Measurements from ENCODE around the gene TAS1R2. TPM values are rescaled to one million over a fixed set of nuclear protein-coding genes. Genes with fewer than 3 reads are reported as not detected.

Gene TAS1R2
- total and polyA plus RNA-seq, 2 of the 13 experiments (the other 11 are each of a cell fraction or from before 2014, with no cell fraction given): not detected

DNA sequence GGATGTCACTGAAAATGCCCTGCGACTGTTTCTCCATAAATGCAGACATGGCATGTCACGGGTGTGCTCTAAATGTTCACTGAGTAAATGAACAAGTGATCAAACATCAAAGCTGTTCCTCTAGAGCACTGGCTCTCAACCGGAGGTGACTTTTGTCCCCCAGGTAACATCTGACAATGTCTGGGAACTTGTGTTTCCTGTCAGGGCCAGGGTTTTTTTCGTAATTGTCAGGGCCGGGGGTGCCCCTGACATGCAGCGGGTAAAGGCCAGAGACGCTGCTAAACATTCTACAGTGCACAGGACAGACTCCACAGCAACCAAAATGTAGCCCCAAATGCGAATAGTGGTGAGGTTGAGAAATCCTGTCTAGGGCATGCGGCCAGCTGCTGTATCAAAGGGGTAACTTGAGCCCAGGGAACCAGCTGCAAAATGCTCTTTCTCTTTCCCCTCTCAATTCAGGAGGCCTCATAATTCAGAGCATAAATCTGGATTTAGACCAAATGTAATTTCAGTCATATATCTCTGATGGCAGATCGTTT, 40.9 kb upstream of the TAS1R2 start (continued):
- TF ChIP-seq, protein P1, sequence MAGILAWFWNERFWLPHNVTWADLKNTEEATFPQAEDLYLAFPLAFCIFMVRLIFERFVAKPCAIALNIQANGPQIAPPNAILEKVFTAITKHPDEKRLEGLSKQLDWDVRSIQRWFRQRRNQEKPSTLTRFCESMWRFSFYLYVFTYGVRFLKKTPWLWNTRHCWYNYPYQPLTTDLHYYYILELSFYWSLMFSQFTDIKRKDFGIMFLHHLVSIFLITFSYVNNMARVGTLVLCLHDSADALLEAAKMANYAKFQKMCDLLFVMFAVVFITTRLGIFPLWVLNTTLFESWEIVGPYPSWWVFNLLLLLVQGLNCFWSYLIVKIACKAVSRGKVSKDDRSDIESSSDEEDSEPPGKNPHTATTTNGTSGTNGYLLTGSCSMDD (CRISPR knock-in tag; IDR thresholded peaks at IDR 0.05): no peak
- TF ChIP-seq KDM2A (CRISPR knock-in tag; IDR thresholded peaks at IDR 0.05; ENCODE audit: borderline replicate concordance, low read depth) (peak; percentile 34; the same call in 1 of the 2 replicates), ZNF766 (CRISPR knock-in tag; IDR thresholded peaks at IDR 0.05; ENCODE audit: borderline replicate concordance) (no peak), SETDB1 (CRISPR knock-in tag; IDR thresholded peaks at IDR 0.05; ENCODE audit: borderline replicate concordance) (no peak), CCDC6 (CRISPR knock-in tag; IDR thresholded peaks at IDR 0.05) (no peak), ATM (IDR thresholded peaks at IDR 0.05; ENCODE audit: borderline replicate concordance) (no peak), DMAP1 (CRISPR knock-in tag; IDR thresholded peaks at IDR 0.05) (no peak), RCOR2 (CRISPR knock-in tag; IDR thresholded peaks at IDR 0.05) (peak; percentile 73; the same call in 1 of the 2 replicates), CBFB (CRISPR knock-in tag; IDR thresholded peaks at IDR 0.05) (no peak), ZMAT3 (CRISPR knock-in tag; conservative IDR thresholded peaks at IDR 0.05) (peak; percentile 81), RFX5 (IDR thresholded peaks at IDR 0.05; ENCODE audit: low read depth, low read length) (peak; percentile 57), FOXC1 (CRISPR knock-in tag; IDR thresholded peaks at IDR 0.05; ENCODE audit: borderline replicate concordance) (no peak), ZBTB8A (CRISPR knock-in tag; IDR thresholded peaks at IDR 0.05; ENCODE audit: borderline replicate concordance, low read depth) (no peak; the same call in 1 of the 2 replicates), PREB (CRISPR knock-in tag; IDR thresholded peaks at IDR 0.05) (no peak), KLF12 (CRISPR knock-in tag; IDR thresholded peaks at IDR 0.05; ENCODE audit: borderline replicate concordance) (no peak), PHF5A (CRISPR knock-in tag; IDR thresholded peaks at IDR 0.05; ENCODE audit: low read depth, unreplicated experiment) (peak; percentile 94)
- TF ChIP-seq, protein P2, sequence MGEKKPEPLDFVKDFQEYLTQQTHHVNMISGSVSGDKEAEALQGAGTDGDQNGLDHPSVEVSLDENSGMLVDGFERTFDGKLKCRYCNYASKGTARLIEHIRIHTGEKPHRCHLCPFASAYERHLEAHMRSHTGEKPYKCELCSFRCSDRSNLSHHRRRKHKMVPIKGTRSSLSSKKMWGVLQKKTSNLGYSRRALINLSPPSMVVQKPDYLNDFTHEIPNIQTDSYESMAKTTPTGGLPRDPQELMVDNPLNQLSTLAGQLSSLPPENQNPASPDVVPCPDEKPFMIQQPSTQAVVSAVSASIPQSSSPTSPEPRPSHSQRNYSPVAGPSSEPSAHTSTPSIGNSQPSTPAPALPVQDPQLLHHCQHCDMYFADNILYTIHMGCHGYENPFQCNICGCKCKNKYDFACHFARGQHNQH (CRISPR knock-in tag; IDR thresholded peaks at IDR 0.05): peak; percentile 96
- TF ChIP-seq, protein P3, sequence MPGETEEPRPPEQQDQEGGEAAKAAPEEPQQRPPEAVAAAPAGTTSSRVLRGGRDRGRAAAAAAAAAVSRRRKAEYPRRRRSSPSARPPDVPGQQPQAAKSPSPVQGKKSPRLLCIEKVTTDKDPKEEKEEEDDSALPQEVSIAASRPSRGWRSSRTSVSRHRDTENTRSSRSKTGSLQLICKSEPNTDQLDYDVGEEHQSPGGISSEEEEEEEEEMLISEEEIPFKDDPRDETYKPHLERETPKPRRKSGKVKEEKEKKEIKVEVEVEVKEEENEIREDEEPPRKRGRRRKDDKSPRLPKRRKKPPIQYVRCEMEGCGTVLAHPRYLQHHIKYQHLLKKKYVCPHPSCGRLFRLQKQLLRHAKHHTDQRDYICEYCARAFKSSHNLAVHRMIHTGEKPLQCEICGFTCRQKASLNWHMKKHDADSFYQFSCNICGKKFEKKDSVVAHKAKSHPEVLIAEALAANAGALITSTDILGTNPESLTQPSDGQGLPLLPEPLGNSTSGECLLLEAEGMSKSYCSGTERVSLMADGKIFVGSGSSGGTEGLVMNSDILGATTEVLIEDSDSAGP (CRISPR knock-in tag; IDR thresholded peaks at IDR 0.05; ENCODE audit: borderline replicate concordance): no peak; the same call in 1 of the 2 replicates
- TF ChIP-seq, protein P4, sequence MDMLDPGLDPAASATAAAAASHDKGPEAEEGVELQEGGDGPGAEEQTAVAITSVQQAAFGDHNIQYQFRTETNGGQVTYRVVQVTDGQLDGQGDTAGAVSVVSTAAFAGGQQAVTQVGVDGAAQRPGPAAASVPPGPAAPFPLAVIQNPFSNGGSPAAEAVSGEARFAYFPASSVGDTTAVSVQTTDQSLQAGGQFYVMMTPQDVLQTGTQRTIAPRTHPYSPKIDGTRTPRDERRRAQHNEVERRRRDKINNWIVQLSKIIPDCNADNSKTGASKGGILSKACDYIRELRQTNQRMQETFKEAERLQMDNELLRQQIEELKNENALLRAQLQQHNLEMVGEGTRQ (IDR thresholded peaks at IDR 0.05; ENCODE audit: low read depth, low read length): no peak
- TF ChIP-seq, protein P4 (CRISPR knock-in tag; IDR thresholded peaks at IDR 0.05; ENCODE audit: borderline replicate concordance): no peak
- TF ChIP-seq, protein P5, sequence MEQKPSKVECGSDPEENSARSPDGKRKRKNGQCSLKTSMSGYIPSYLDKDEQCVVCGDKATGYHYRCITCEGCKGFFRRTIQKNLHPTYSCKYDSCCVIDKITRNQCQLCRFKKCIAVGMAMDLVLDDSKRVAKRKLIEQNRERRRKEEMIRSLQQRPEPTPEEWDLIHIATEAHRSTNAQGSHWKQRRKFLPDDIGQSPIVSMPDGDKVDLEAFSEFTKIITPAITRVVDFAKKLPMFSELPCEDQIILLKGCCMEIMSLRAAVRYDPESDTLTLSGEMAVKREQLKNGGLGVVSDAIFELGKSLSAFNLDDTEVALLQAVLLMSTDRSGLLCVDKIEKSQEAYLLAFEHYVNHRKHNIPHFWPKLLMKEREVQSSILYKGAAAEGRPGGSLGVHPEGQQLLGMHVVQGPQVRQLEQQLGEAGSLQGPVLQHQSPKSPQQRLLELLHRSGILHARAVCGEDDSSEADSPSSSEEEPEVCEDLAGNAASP (CRISPR knock-in tag; IDR thresholded peaks at IDR 0.05; ENCODE audit: borderline replicate concordance): peak; percentile 92
- TF ChIP-seq, protein P6, sequence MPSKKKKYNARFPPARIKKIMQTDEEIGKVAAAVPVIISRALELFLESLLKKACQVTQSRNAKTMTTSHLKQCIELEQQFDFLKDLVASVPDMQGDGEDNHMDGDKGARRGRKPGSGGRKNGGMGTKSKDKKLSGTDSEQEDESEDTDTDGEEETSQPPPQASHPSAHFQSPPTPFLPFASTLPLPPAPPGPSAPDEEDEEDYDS (CRISPR knock-in tag; IDR thresholded peaks at IDR 0.05): peak; percentile 69

Data from HepG2 (cell line).